ENCODE data around the gene MAD2L1BP. TPM values are rescaled to one million over a fixed set of nuclear protein-coding genes. Genes with fewer than 3 reads are reported as not detected.

The MAD2L1BP gene
- total RNA-seq, 6 experiments from 2014 or later = 23.6 to 26.7 (median 26.4) TPM

- DNase-seq = no peak
- Mint-ChIP-seq H3K27me3 (ENCODE audit: insufficient read depth) (no peaks in the 10 kb centered on the region; the same call in 1 of the 2 replicates), H3K4me3 (no peak overlapping the region), H3K9me3 (peaks cover 6% of the 10 kb centered on the region), H3K36me3 (ENCODE audit: low read depth) (peaks cover 6% of the 10 kb centered on the region; the same call in 1 of the 2 replicates), H3K27ac (no peak overlapping the region), H3K4me1 (ENCODE audit: low read depth) (peaks cover 26% of the 10 kb centered on the region)
- TF ChIP-seq CTCF (IDR thresholded peaks at IDR 0.05) = no peak
Measured at GRCh38 chr6:43665376-43665775, 29.7 kb downstream of the MAD2L1BP start.

- no peaks in the 10 kb centered on the region for H3K9me3 Mint-ChIP-seq
- DNase-seq = no peak
- no peak overlapping the region for H3K27ac Mint-ChIP-seq
- TF ChIP-seq CTCF (IDR thresholded peaks at IDR 0.05) = no peak
- H3K4me3 Mint-ChIP-seq = no peak overlapping the region
- no peaks in the 10 kb centered on the region; the same call in 1 of the 2 replicates for H3K36me3 Mint-ChIP-seq (ENCODE audit: low read depth)
- no peaks in the 10 kb centered on the region; the same call in 1 of the 2 replicates for H3K27me3 Mint-ChIP-seq (ENCODE audit: insufficient read depth)
- peaks cover 26% of the 10 kb centered on the region for H3K4me1 Mint-ChIP-seq (ENCODE audit: low read depth)
Measured at GRCh38 chr6:43666196-43666920, 30.7 kb downstream of the MAD2L1BP start.

GRCh38 chr6:43667245-43668150 is 31.9 kb downstream of the MAD2L1BP start:
- Mint-ChIP-seq H3K36me3 (ENCODE audit: low read depth) (no peaks in the 10 kb centered on the region; the same call in 1 of the 2 replicates), H3K27me3 (ENCODE audit: insufficient read depth) (no peaks in the 10 kb centered on the region; the same call in 1 of the 2 replicates), H3K4me1 (ENCODE audit: low read depth) (peaks cover 26% of the 10 kb centered on the region), H3K4me3 (no peak overlapping the region), H3K9me3 (no peaks in the 10 kb centered on the region), H3K27ac (no peak overlapping the region; the same call in 1 of the 2 replicates)
- DNase-seq = peak; percentile 23
- TF ChIP-seq CTCF (IDR thresholded peaks at IDR 0.05) = peak; percentile 90

GRCh38 chr6:43668151-43669028 is 32.8 kb downstream of the MAD2L1BP start:
- Mint-ChIP-seq H3K27ac (no peak overlapping the region), H3K4me3 (no peak overlapping the region), H3K27me3 (ENCODE audit: insufficient read depth) (no peaks in the 10 kb centered on the region; the same call in 1 of the 2 replicates), H3K4me1 (ENCODE audit: low read depth) (peaks cover 24% of the 10 kb centered on the region), H3K9me3 (no peaks in the 10 kb centered on the region), H3K36me3 (ENCODE audit: low read depth) (no peaks in the 10 kb centered on the region; the same call in 1 of the 2 replicates)
- peak; percentile 77 for TF ChIP-seq CTCF (IDR thresholded peaks at IDR 0.05)
- peak; percentile 22 for DNase-seq

Measured in HFFc6 (cell line).